Endometrium (tissue), 2 donors: ENCODE measurements around the gene TMEM254.
"Not testable (repeated sequence)": the region's sequence is repeated elsewhere in the genome, so short reads cannot be mapped to it uniquely, and the experiment has no call there.

ENCODE experiments used
- FAIRE-seq: peaks from 2 replicates; lab custom pipeline; 2012; peaks lifted over from hg19 to GRCh38; lab: Jason Lieb, UNC
- donor health status: control.
- donor health status: control.

The TMEM254 gene

GRCh38 chr10:80077869-80078447, 507 bp upstream of the TMEM254 start:
- FAIRE-seq: no peak

GRCh38 chr10:80079312-80079719, 851 bp downstream of the TMEM254 start:
- FAIRE-seq: no peak

GRCh38 chr10:80081026-80081425, 2.6 kb downstream of the TMEM254 start:
- FAIRE-seq: no peak

GRCh38 chr10:80081801-80082750, 3.6 kb downstream of the TMEM254 start:
- no peak for FAIRE-seq

- no peak for FAIRE-seq
Observed at GRCh38 chr10:80090121-80090520, 11.7 kb downstream of the TMEM254 start.

GRCh38 chr10:80094231-80094630, 15.8 kb downstream of the TMEM254 start:
- peak; percentile 23 for FAIRE-seq

GRCh38 chr10:80098272-80098671, 19.8 kb downstream of the TMEM254 start:
- not testable (repeated sequence) for FAIRE-seq

- FAIRE-seq: not testable (repeated sequence)
Observed at GRCh38 chr10:80099295-80099694, 20.8 kb downstream of the TMEM254 start.

- FAIRE-seq: no peak
Observed at GRCh38 chr10:80100116-80100515, 21.7 kb downstream of the TMEM254 start.

GRCh38 chr10:80100861-80101695, 22.6 kb downstream of the TMEM254 start:
- FAIRE-seq: no peak

- FAIRE-seq: peak; percentile 78
Observed at GRCh38 chr10:80104066-80104926, 25.8 kb downstream of the TMEM254 start.

GRCh38 chr10:80108576-80109239, 30.2 kb downstream of the TMEM254 start:
- no peak for FAIRE-seq

- no peak for FAIRE-seq
Observed at GRCh38 chr10:80110986-80111385, 32.5 kb downstream of the TMEM254 start.

GRCh38 chr10:80118669-80119068, 40.2 kb downstream of the TMEM254 start:
- FAIRE-seq: no peak

GRCh38 chr10:80122110-80122710, 43.7 kb downstream of the TMEM254 start:
- FAIRE-seq: no peak

- FAIRE-seq: no peak
Observed at GRCh38 chr10:80122746-80123145, 44.3 kb downstream of the TMEM254 start.

GRCh38 chr10:80126876-80127275, 48.4 kb downstream of the TMEM254 start:
- no peak for FAIRE-seq

- no peak for FAIRE-seq
Observed at GRCh38 chr10:80131499-80131901, 53.0 kb downstream of the TMEM254 start.

- no peak for FAIRE-seq
Observed at GRCh38 chr10:80132299-80133139, 54.1 kb downstream of the TMEM254 start, which contains the start of gene PLAC9. TSS of gene PLAC9 (plus strand) at chr10:80132730. CDS start at chr10:80132763, 33 bp downstream.
